GM12874 (cell line): ENCODE results near the gene STXBP2.

Experiments used
- TF ChIP-seq, protein P1 (sequence below): IDR thresholded peaks from 2 replicates; pipeline ENCODE4 v1.5.1; 2011; ENCODE audit warnings: low read depth, mild to moderate bottlenecking, control low read depth, low read length, moderate library complexity; ENCODE audit not compliant: insufficient read depth

STXBP2 gene

GRCh38 chr19:7682175-7682855, 45.4 kb downstream of the STXBP2 start:
- TF ChIP-seq, protein P1, sequence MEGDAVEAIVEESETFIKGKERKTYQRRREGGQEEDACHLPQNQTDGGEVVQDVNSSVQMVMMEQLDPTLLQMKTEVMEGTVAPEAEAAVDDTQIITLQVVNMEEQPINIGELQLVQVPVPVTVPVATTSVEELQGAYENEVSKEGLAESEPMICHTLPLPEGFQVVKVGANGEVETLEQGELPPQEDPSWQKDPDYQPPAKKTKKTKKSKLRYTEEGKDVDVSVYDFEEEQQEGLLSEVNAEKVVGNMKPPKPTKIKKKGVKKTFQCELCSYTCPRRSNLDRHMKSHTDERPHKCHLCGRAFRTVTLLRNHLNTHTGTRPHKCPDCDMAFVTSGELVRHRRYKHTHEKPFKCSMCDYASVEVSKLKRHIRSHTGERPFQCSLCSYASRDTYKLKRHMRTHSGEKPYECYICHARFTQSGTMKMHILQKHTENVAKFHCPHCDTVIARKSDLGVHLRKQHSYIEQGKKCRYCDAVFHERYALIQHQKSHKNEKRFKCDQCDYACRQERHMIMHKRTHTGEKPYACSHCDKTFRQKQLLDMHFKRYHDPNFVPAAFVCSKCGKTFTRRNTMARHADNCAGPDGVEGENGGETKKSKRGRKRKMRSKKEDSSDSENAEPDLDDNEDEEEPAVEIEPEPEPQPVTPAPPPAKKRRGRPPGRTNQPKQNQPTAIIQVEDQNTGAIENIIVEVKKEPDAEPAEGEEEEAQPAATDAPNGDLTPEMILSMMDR = no peak

DNA sequence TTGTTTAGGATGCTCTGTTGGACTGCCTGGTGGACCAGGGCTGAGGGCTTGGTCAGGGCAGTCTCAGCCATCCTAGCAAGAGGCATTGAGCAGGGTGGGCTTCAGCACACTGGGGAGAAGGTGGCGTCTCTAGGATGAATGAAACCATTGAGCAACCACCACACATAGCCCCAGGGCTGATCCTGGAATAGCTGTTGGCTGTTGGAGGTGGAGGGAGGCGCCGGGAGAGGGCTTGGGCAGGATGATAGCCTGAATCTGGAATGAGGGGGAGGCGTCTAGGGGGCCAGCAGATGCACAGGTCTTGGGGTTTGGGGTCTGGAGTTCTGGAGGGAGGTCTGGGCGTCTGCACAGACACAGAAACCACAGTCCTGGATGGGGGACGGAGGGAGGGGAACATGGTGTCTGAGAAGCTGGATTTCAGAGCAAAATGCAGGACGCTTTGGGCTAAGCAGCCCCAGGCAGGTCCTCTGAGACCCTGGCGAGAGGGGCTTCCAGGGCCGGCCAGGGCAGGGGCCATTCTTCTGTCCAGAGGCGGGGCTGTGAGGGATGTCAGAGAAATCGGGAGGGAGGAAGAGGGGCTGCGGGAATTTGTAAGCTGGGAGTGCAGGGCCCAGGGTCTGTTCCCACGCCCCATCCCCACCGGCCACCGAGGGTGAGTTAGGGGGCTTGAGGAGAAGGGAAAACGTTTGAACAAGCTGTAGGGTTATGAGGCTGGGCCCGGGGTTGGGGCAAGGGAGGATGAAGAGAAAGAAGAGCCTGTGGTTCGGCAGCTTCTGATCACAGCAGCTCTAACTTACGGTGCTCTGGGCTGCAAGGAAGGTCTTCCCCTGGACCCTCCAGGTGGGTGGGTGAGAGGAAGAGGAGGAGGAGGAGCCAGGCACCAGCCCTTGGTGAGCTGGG, 48.9 kb downstream of the STXBP2 start:
- TF ChIP-seq, protein P1 = no peak

GRCh38 chr19:7687177-7687576, 50.3 kb downstream of the STXBP2 start:
- TF ChIP-seq, protein P1 = no peak

DNA sequence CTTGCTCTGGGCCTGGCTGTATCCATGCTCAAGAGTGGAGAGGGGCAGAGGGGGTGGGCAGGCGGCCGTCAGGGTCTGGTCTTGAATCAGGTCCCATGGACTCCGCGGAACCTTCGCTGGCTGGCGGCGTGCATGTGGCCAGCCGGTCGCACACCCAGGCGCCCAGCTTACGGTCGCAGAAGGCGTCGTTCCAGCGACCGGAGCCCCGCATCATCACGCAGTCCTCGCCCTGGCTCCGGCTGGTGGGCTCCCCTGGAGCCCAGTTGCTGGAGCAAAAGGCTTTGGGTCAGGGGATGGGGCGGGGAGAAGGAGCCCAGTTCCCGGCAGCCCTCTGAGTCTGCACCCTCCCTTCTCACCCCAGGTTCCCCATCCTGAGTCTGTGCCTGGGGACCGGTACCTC, 52.3 kb downstream of the STXBP2 start:
- TF ChIP-seq, protein P1 = no peak

DNA sequence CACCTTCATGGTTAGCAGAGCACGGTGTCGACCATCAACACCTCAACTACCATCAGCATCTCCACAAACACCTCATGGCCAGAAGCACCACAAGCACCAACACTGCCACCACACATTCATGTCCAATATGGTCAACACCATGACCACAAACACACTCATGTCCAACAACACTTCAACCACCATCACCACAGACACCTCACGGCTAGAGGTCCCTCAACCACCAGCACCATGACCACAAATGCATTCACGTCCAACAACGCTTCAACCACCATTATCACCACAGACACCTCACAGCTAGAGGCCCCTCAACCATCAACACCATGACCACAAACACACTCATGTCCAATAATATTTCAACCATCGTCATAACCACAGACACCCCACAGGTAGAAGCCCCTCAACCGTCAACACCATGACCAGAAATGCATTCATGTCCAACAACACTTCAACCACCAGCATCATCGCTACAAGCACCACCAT, 53.9 kb downstream of the STXBP2 start:
- TF ChIP-seq, protein P1 = no peak

- TF ChIP-seq, protein P1 = no peak
These were observed 54.6 kb downstream of the STXBP2 start for GRCh38 chr19:7691497-7691896.

GRCh38 chr19:7692417-7693088, 55.6 kb downstream of the STXBP2 start:
- TF ChIP-seq, protein P1 = no peak
